H1 (cell line): ENCODE data around the gene GPA33. TPM values are rescaled to one million over a fixed set of nuclear protein-coding genes. Genes with fewer than 3 reads are reported as not detected.

ENCODE experiments used
- CTCF ChIA-PET: fragments of 300-600 bp; sonication (Branson Sonifier 250); formaldehyde crosslinking; loops from one replicate; lab custom pipeline; 2021; ENCODE audit not compliant: partially characterized antibody; lab: Charles Lee
- POLR2A ChIA-PET: fragments of 300-600 bp; sonication (Branson Sonifier 250); formaldehyde crosslinking; loops from one replicate; lab custom pipeline; 2021; ENCODE audit warnings: inconsistent platforms; ENCODE audit not compliant: partially characterized antibody; lab: Charles Lee
- DNase-seq, 2 experiments: peaks; one replicate each; pipeline versions ENCODE4 v3.0.0 to v3.0.0-alpha.2; 2010 to 2022; ENCODE audit warnings: low spot score in 2 of 2, low read depth in 1 of 2, mixed read lengths in 1 of 2
- FAIRE-seq: peaks from 2 replicates; lab custom pipeline; 2011; peaks lifted over from hg19 to GRCh38; lab: Jason Lieb, UNC
- H2AFZ ChIP-seq: 2 replicates; pipeline ENCODE4 v1.8.1; 2012; ENCODE audit warnings: low read length, inconsistent platforms
- H2AK5ac ChIP-seq: 2 replicates; pipeline ENCODE4 v1.6.1; 2013; ENCODE audit warnings: low read depth, low read length
- H2BK120ac ChIP-seq: replicated peaks from 2 replicates; pipeline ENCODE3; 2013; ENCODE audit warnings: low read depth, low read length, inconsistent platforms
- H2BK12ac ChIP-seq: 2 replicates; pipeline ENCODE4 v1.6.1; 2013; ENCODE audit warnings: low read depth, low read length
- H2BK15ac ChIP-seq: 2 replicates; pipeline ENCODE4 v1.6.1; 2013; ENCODE audit warnings: low read length
- H2BK20ac ChIP-seq: 2 replicates; pipeline ENCODE4 v1.6.1; 2013; ENCODE audit warnings: low read length
- H2BK5ac ChIP-seq: 2 replicates; pipeline ENCODE4 v1.6.1; 2013; ENCODE audit warnings: low read depth, low read length
- H3K14ac ChIP-seq: 2 replicates; pipeline ENCODE4 v1.6.1; 2013; ENCODE audit warnings: inconsistent platforms; ENCODE audit not compliant: insufficient read length
- H3K18ac ChIP-seq: 2 replicates; pipeline ENCODE4 v1.6.1; 2013; ENCODE audit warnings: low read length; ENCODE audit errors: extremely low read depth
- H3K23ac ChIP-seq: 2 replicates; pipeline ENCODE4 v1.6.1; 2013; ENCODE audit warnings: inconsistent platforms; ENCODE audit not compliant: insufficient read length
- H3K23me2 ChIP-seq: 2 replicates; pipeline ENCODE4 v1.6.1; 2013; ENCODE audit warnings: low read depth, low read length
- H3K27ac ChIP-seq: 2 replicates; pipeline ENCODE4 v1.6.1; 2011; ENCODE audit warnings: low read depth, low read length, inconsistent platforms
- H3K27me3 ChIP-seq, 4 experiments: replicated peaks in 1 of 4; 1 replicate in 1 of 4; 2 replicates in 3 of 4; pipeline versions ENCODE4 v1.6.1 to v1.8.1; 2011 to 2013; ENCODE audit warnings: low read length in 3 of 4, mild to moderate bottlenecking in 3 of 4, inconsistent platforms in 2 of 4, mixed read lengths in 2 of 4, moderate library complexity in 1 of 4; ENCODE audit not compliant: control insufficient read depth in 3 of 4, insufficient read depth in 3 of 4; ENCODE audit errors: extremely low read depth in 1 of 4
- H3K36me3 ChIP-seq, 4 experiments: 2 replicates each; pipeline versions ENCODE4 v1.6.1 to v1.8.1; 2011 to 2013; ENCODE audit warnings: mild to moderate bottlenecking in 4 of 4, low read length in 3 of 4, moderate library complexity in 2 of 4, control low read depth in 1 of 4, inconsistent platforms in 1 of 4; ENCODE audit not compliant: insufficient read depth in 4 of 4, control insufficient read depth in 2 of 4
- H3K4ac ChIP-seq: replicated peaks from 2 replicates; pipeline ENCODE3; 2013; ENCODE audit warnings: low read length, low read depth, mixed read lengths, inconsistent platforms; ENCODE audit not compliant: insufficient read length
- H3K4me1 ChIP-seq, 4 experiments: replicated peaks in 1 of 4; 1 replicate in 1 of 4; 2 replicates in 3 of 4; pipeline versions ENCODE4 v1.6.1 to v1.8.1; 2011 to 2013; ENCODE audit warnings: low read length in 3 of 4, inconsistent platforms in 2 of 4, mixed read lengths in 1 of 4; ENCODE audit not compliant: insufficient read depth in 4 of 4, control insufficient read depth in 3 of 4
- H3K4me2 ChIP-seq, 2 experiments: 2 replicates each; pipeline versions ENCODE4 v1.6.1 to v1.8.1; 2011 to 2013; ENCODE audit warnings: low read depth in 2 of 2, low read length in 2 of 2, control low read depth in 1 of 2, inconsistent platforms in 1 of 2, mild to moderate bottlenecking in 1 of 2; ENCODE audit not compliant: insufficient read depth in 1 of 2
- H3K4me3 ChIP-seq, 4 experiments: fragments of 200-600, 300-600 bp in 1 of 4; sonication (generic), shearing (Covaris generic), sonication (Bioruptor Twin) in 1 of 4; 2 replicates each; pipeline versions ENCODE4 v1.5.1 to v1.8.1; 2011 to 2016; ENCODE audit warnings: low read length in 4 of 4, low read depth in 3 of 4, control low read depth in 2 of 4, inconsistent platforms in 2 of 4, mild to moderate bottlenecking in 2 of 4, mixed read lengths in 1 of 4, moderate library complexity in 1 of 4; ENCODE audit not compliant: insufficient read depth in 2 of 4; ENCODE audit errors: extremely low read depth in 1 of 4
- H3K56ac ChIP-seq: replicated peaks from 2 replicates; pipeline ENCODE3; 2013; ENCODE audit warnings: low read depth, mild to moderate bottlenecking, mixed read lengths, low read length, inconsistent platforms; ENCODE audit not compliant: insufficient read length
- H3K79me1 ChIP-seq: 2 replicates; pipeline ENCODE4 v1.6.1; 2013; ENCODE audit warnings: low read depth, low read length, control low read depth
- H3K79me2 ChIP-seq, 2 experiments: 2 replicates each; pipeline versions ENCODE4 v1.6.1 to v1.8.1; 2012 to 2013; ENCODE audit warnings: low read length in 2 of 2, mild to moderate bottlenecking in 2 of 2, inconsistent platforms in 1 of 2; ENCODE audit not compliant: insufficient read depth in 2 of 2, control insufficient read depth in 1 of 2
- H3K9ac ChIP-seq, 4 experiments: replicated peaks in 1 of 4; 1 replicate in 1 of 4; 2 replicates in 3 of 4; pipeline versions ENCODE4 v1.6.1 to v1.8.1; 2011 to 2013; ENCODE audit warnings: low read depth in 3 of 4, low read length in 3 of 4, control low read depth in 2 of 4, mild to moderate bottlenecking in 2 of 4, moderate library complexity in 2 of 4, inconsistent platforms in 1 of 4; ENCODE audit errors: extremely low read depth in 1 of 4
- H3K9me3 ChIP-seq, 2 experiments: 2 replicates each; pipeline versions ENCODE4 v1.6.1 to v1.8.1; 2012 to 2013; ENCODE audit warnings: mild to moderate bottlenecking in 2 of 2, moderate library complexity in 2 of 2, control low read depth in 1 of 2, inconsistent platforms in 1 of 2, low read depth in 1 of 2, low read length in 1 of 2, mixed read lengths in 1 of 2; ENCODE audit not compliant: insufficient read depth in 2 of 2
- H4K20me1 ChIP-seq, 2 experiments: replicated peaks in 1 of 2; 2 replicates each; pipeline versions ENCODE3 to v1.8.1; 2011 to 2013; ENCODE audit warnings: inconsistent platforms in 2 of 2, low read length in 2 of 2, mild to moderate bottlenecking in 1 of 2; ENCODE audit not compliant: insufficient read depth in 2 of 2, control insufficient read depth in 1 of 2
- H4K5ac ChIP-seq: 2 replicates; pipeline ENCODE4 v1.6.1; 2013; ENCODE audit warnings: low read length, low read depth, mixed read lengths, inconsistent platforms; ENCODE audit not compliant: insufficient read length
- H4K8ac ChIP-seq: 2 replicates; pipeline ENCODE4 v1.8.0; 2013; ENCODE audit warnings: mild to moderate bottlenecking, moderate library complexity, low read length, inconsistent platforms; ENCODE audit not compliant: insufficient read depth; ENCODE audit errors: extremely low read depth
- H4K91ac ChIP-seq: replicated peaks from 2 replicates; pipeline ENCODE3; 2013; ENCODE audit warnings: low read length, mixed read lengths, inconsistent platforms; ENCODE audit not compliant: insufficient read length
- ATF2 ChIP-seq: IDR thresholded peaks from 2 replicates; pipeline ENCODE4 v1.6.1; 2012; ENCODE audit warnings: low read length, inconsistent platforms
- BRCA1 ChIP-seq: IDR thresholded peaks from 2 replicates; pipeline ENCODE4 v1.6.1; 2012; ENCODE audit warnings: low read depth, low read length, improper control_type of control experiment
- EP300 ChIP-seq, 2 experiments: IDR thresholded peaks; 1 replicate in 1 of 2; 2 replicates in 1 of 2; pipeline ENCODE4 v1.6.1; 2011 to 2012; ENCODE audit warnings: low read depth in 2 of 2, low read length in 2 of 2, mild to moderate bottlenecking in 2 of 2, borderline replicate concordance in 1 of 2, inconsistent platforms in 1 of 2, moderate library complexity in 1 of 2
- HDAC6 ChIP-seq: IDR thresholded peaks from one replicate; pipeline ENCODE4 v1.7.1; 2012; ENCODE audit warnings: low read depth, mild to moderate bottlenecking, inconsistent platforms, low read length, moderate library complexity
- KDM5A ChIP-seq: fragments of 200-600 bp; IDR thresholded peaks from 2 replicates; pipeline ENCODE4 v1.7.1; 2012; ENCODE audit warnings: mild to moderate bottlenecking, low read length, inconsistent platforms, mixed read lengths
- POLR2A ChIP-seq, 2 experiments: IDR thresholded peaks; 1 replicate in 1 of 2; 2 replicates in 1 of 2; pipeline ENCODE4 v1.6.1; 2011; ENCODE audit warnings: low read depth in 2 of 2, low read length in 2 of 2, mild to moderate bottlenecking in 2 of 2; ENCODE audit errors: control extremely low read depth in 1 of 2
- SIX5 ChIP-seq: IDR thresholded peaks from 2 replicates; pipeline ENCODE4 v1.6.1; 2011; ENCODE audit warnings: mild to moderate bottlenecking, low read depth, low read length
- SP4 ChIP-seq: IDR thresholded peaks from 2 replicates; pipeline ENCODE4 v1.6.1; 2012; ENCODE audit warnings: low read length, inconsistent platforms
- WGBS, 2 experiments: shearing (Covaris generic) in 1 of 2; methylation state at CpG; one replicate each; pipeline versions ENCODE4 v1.1.6 to v1.1.7; 2013 to 2015; ENCODE audit warnings: low lambda C conversion rate in 2 of 2, mixed read lengths in 2 of 2, inconsistent platforms in 1 of 2, low coverage in 1 of 2, missing lambda C conversion rate in 1 of 2; ENCODE audit not compliant: insufficient replicate concordance in 2 of 2, insufficient coverage in 1 of 2, insufficient read length in 1 of 2; ENCODE audit errors: extremely low coverage in 1 of 2, missing lambda C conversion rate in 1 of 2; 5-methylcytosine and 5-hydroxymethylcytosine counted together
- polyA plus RNA-seq, 7 experiments: library from polyadenylated mRNA; depleted of rRNA in 3 of 7; stranded (reverse) in 5 of 7; unstranded in 2 of 7; fragments of >200 nt in 5 of 7; fragments of 200-250 nt in 2 of 7; gene quantifications; 1 replicate in 5 of 7; 2 replicates in 1 of 7; 4 replicates in 1 of 7; pipeline versions ENCODE4 v1.2.1 to v1.2.3, GENCODE V29; 2011 to 2013; ENCODE audit warnings: missing spikeins in 2 of 7, mixed read lengths in 2 of 7
- total RNA-seq: library from RNA; stranded (reverse); fragmentation: NEBNext Ultra II Directional; extraction: Animal tissue kit (Norgen Biotek cat#: 25700); gene quantifications from 2 replicates; pipeline ENCODE4 v1.2.1, GENCODE V29; 2021

Gene GPA33
- total and polyA plus RNA-seq, 2 of the 8 experiments (the other 6 are each of a cell fraction or from before 2014, with no cell fraction given): 0.19 to 0.67 TPM

GRCh38 chr1:167011560-167012191, 78.5 kb downstream of the GPA33 start:
- POLR2A ChIA-PET: no interaction called here
- H3K4me2 ChIP-seq: no peak overlapping the region
- WGBS, 2 experiments: 92% methylated on average over 1 of the region's 1 CpG; no CpG with 5 or more reads in 1 of the 2 experiments
- no peak for TF ChIP-seq SP4
- no peak for TF ChIP-seq SIX5
- no peak for TF ChIP-seq BRCA1
- no peak for TF ChIP-seq HDAC6
- TF ChIP-seq POLR2A (IDR thresholded peaks at IDR 0.05; ENCODE audit: control extremely low read depth in 1 of 2, low read depth in 2 of 2, low read length in 2 of 2): no peak
- TF ChIP-seq ATF2: no peak
- no peak for TF ChIP-seq EP300 (IDR thresholded peaks at IDR 0.05; ENCODE audit: borderline replicate concordance in 1 of 2, low read depth in 2 of 2, low read length in 2 of 2)
- TF ChIP-seq KDM5A: no peak

More at GRCh38 chr1:167011560-167012191, 78.5 kb downstream of the GPA33 start:
- no peaks in the 10 kb centered on the region for H3K4me1 ChIP-seq
- no peaks in the 10 kb centered on the region for H3K79me2 ChIP-seq
- no peak for DNase-seq
- CTCF ChIA-PET: interaction anchor here (0.8 to 3.2 kb wide), 4 partner anchors 41 to 676 kb away, joined by 3 to 12 read pairs (median 3); no protein-coding TSS in a partner anchor
- H3K23me2 ChIP-seq: no peaks in the 10 kb centered on the region; the same call in 1 of the 2 replicates
- no peak for FAIRE-seq
- no peaks in the 10 kb centered on the region for H3K36me3 ChIP-seq
- no peak overlapping the region for H2AFZ ChIP-seq
- no peak overlapping the region for H4K91ac ChIP-seq
- no peak overlapping the region for H2BK15ac ChIP-seq
- H3K27me3 ChIP-seq: no peaks in the 10 kb centered on the region
- no peak overlapping the region for H2BK5ac ChIP-seq
- H3K4ac ChIP-seq: no peak overlapping the region
- H4K8ac ChIP-seq: no peak overlapping the region
- no peak overlapping the region for H2BK120ac ChIP-seq
- H3K14ac ChIP-seq: no peak overlapping the region
- H2BK12ac ChIP-seq: no peak overlapping the region
- no peak overlapping the region for H2BK20ac ChIP-seq
- no peak overlapping the region for H3K56ac ChIP-seq
- no peak overlapping the region for H3K23ac ChIP-seq
- no peak overlapping the region for H2AK5ac ChIP-seq
- H3K4me3 ChIP-seq: no peak overlapping the region
- no peak overlapping the region for H4K5ac ChIP-seq
- H3K9ac ChIP-seq: no peak overlapping the region
- H3K79me1 ChIP-seq: no peaks in the 10 kb centered on the region
- H4K20me1 ChIP-seq: no peaks in the 10 kb centered on the region
- no peaks in the 10 kb centered on the region for H3K9me3 ChIP-seq
- no peak overlapping the region for H3K18ac ChIP-seq
- H3K27ac ChIP-seq: no peak overlapping the region
